Measurements from ENCODE around the gene RRAGC.

GRCh38 chr1:38812981-38813380 is 46.6 kb downstream of the RRAGC start:
- TF ChIP-seq POLR2A (IDR thresholded peaks at IDR 0.05; ENCODE audit: low read depth, low read length) (no peak), MYC (IDR thresholded peaks at IDR 0.05; ENCODE audit: low read depth, low read length) (no peak), POLR2AphosphoS5 (IDR thresholded peaks at IDR 0.05; ENCODE audit: insufficient read depth, low read depth, low read length) (no peak), EZH2 (IDR thresholded peaks at IDR 0.05; ENCODE audit: borderline replicate concordance, low read depth, low read length, severe bottlenecking) (no peak), CTCF (IDR thresholded peaks at IDR 0.05; ENCODE audit: extremely low read depth in 1 of 2, insufficient read depth in 1 of 2, low read depth in 1 of 2, low read length in 2 of 2) (no peak), FOS (IDR thresholded peaks at IDR 0.05; ENCODE audit: borderline replicate concordance, insufficient read depth, low read length) (no peak), MAX (IDR thresholded peaks at IDR 0.05; ENCODE audit: insufficient read depth, insufficient read length) (no peak), JUN (IDR thresholded peaks at IDR 0.05; ENCODE audit: borderline replicate concordance, insufficient read depth, insufficient read length, low read depth) (no peak), GATA2 (IDR thresholded peaks at IDR 0.05; ENCODE audit: insufficient read depth, insufficient read length, low read depth, low read length) (no peak)

Data from endothelial cell of umbilical vein (primary cell).